ENCODE measurements around the gene GALNS. TPM values are rescaled to one million over a fixed set of nuclear protein-coding genes. Genes with fewer than 3 reads are reported as not detected.

Gene GALNS
- total RNA-seq, 2 donors from 2014 or later = 8.8 to 48.8 TPM

- H3K36me3 ChIP-seq (replicated peaks in 1 of 2; ENCODE audit: insufficient read depth in 1 of 2, low read depth in 2 of 2) = no peaks in the 10 kb centered on the region
- intact Hi-C loops (cut with DNase I) = loop anchor here (5.0 kb wide), 1 partner anchor 36 kb away; no protein-coding TSS in a partner anchor
- TF ChIP-seq POLR2A (IDR thresholded peaks at IDR 0.05) = no peak
- DNase-seq = no peak
- peaks cover 37% of the 10 kb centered on the region for H3K4me1 ChIP-seq
- no peak overlapping the region for H3K4me3 ChIP-seq
- no peaks in the 10 kb centered on the region for H3K9me3 ChIP-seq
- H3K27me3 ChIP-seq = no peaks in the 10 kb centered on the region
- no peak for ATAC-seq
- H3K27ac ChIP-seq = no peak overlapping the region
- 81 to 83% methylated on average over 14 to 30 of the region's 30 CpGs for WGBS, 2 donors
Measured at GRCh38 chr16:88778541-88779065, 78.1 kb downstream of the GALNS start.

- peaks cover 37% of the 10 kb centered on the region for H3K4me1 ChIP-seq
- H3K4me3 ChIP-seq = no peak overlapping the region
- intact Hi-C loops (cut with DNase I) = loop anchor here (5.0 kb wide), 1 partner anchor 36 kb away; no protein-coding TSS in a partner anchor
- no peak overlapping the region for H3K27ac ChIP-seq
- H3K27me3 ChIP-seq = no peaks in the 10 kb centered on the region
- no peak for DNase-seq
- no peaks in the 10 kb centered on the region for H3K36me3 ChIP-seq (replicated peaks in 1 of 2; ENCODE audit: insufficient read depth in 1 of 2, low read depth in 2 of 2)
- 65 to 100% methylated on average over 3 to 7 of the region's 7 CpGs for WGBS, 2 donors
- no peak for TF ChIP-seq CTCF (IDR thresholded peaks at IDR 0.05)
- TF ChIP-seq POLR2A (IDR thresholded peaks at IDR 0.05) = no peak
- no peaks in the 10 kb centered on the region for H3K9me3 ChIP-seq
- ATAC-seq = no peak
Measured at GRCh38 chr16:88778271-88778525, 78.5 kb downstream of the GALNS start.

GRCh38 chr16:88777471-88778270 lies 79.1 kb downstream of the GALNS start:
- Histone ChIP-seq H3K4me1 (peaks cover 37% of the 10 kb centered on the region), H3K27ac (no peak overlapping the region), H3K4me3 (no peak overlapping the region), H3K27me3 (no peaks in the 10 kb centered on the region), H3K36me3 (replicated peaks in 1 of 2; ENCODE audit: insufficient read depth in 1 of 2, low read depth in 2 of 2) (no peaks in the 10 kb centered on the region), H3K9me3 (no peaks in the 10 kb centered on the region)
- DNase-seq (no peak), ATAC-seq (no peak)
- TF ChIP-seq POLR2A (IDR thresholded peaks at IDR 0.05) (no peak), CTCF (IDR thresholded peaks at IDR 0.05) (no peak)
- intact Hi-C loops (cut with DNase I) = loop anchor here (5.0 kb wide), 1 partner anchor 35 kb away; no protein-coding TSS in a partner anchor
- WGBS, 2 donors = 70 to 79% methylated on average over 25 to 34 of the region's 34 CpGs

GRCh38 chr16:88775825-88776224 lies 80.9 kb downstream of the GALNS start:
- no peaks in the 10 kb centered on the region for H3K27me3 ChIP-seq
- ATAC-seq = no peak
- no peak overlapping the region for H3K27ac ChIP-seq
- H3K4me1 ChIP-seq = peaks cover 43% of the 10 kb centered on the region
- 83 to 91% methylated on average over 11 to 18 of the region's 18 CpGs for WGBS, 2 donors
- no peak overlapping the region for H3K4me3 ChIP-seq
- TF ChIP-seq CTCF (IDR thresholded peaks at IDR 0.05) (no peak), POLR2A (IDR thresholded peaks at IDR 0.05) (no peak)
- no peaks in the 10 kb centered on the region for H3K36me3 ChIP-seq (replicated peaks in 1 of 2; ENCODE audit: insufficient read depth in 1 of 2, low read depth in 2 of 2)
- no peaks in the 10 kb centered on the region for H3K9me3 ChIP-seq
- DNase-seq = no peak
- intact Hi-C loops (cut with DNase I) = loop anchor here (5.0 kb wide), 1 partner anchor 34 kb away; no protein-coding TSS in a partner anchor

- TF ChIP-seq CTCF (IDR thresholded peaks at IDR 0.05) (no peak), POLR2A (IDR thresholded peaks at IDR 0.05) (no peak)
- DNase-seq = no peak
- no peaks in the 10 kb centered on the region for H3K27me3 ChIP-seq
- no peaks in the 10 kb centered on the region for H3K36me3 ChIP-seq (replicated peaks in 1 of 2; ENCODE audit: insufficient read depth in 1 of 2, low read depth in 2 of 2)
- no peak for ATAC-seq
- H3K27ac ChIP-seq = no peak overlapping the region
- intact Hi-C loops (cut with DNase I) = loop anchor here (5.0 kb wide), 1 partner anchor 32 kb away; no protein-coding TSS in a partner anchor
- H3K4me1 ChIP-seq = peaks cover 47% of the 10 kb centered on the region
- H3K9me3 ChIP-seq = no peaks in the 10 kb centered on the region
- H3K4me3 ChIP-seq = no peak overlapping the region
- 82 to 85% methylated on average over 24 to 32 of the region's 32 CpGs for WGBS, 2 donors
Measured at GRCh38 chr16:88774544-88775393, 82.0 kb downstream of the GALNS start.
